Upper lobe of left lung (tissue), 6 donors: ENCODE data around the gene ROBO3. TPM values are rescaled to one million over a fixed set of nuclear protein-coding genes. Genes with fewer than 3 reads are reported as not detected.

ENCODE experiments used
- ATAC-seq, 2 donors: fragments of 200-7000 bp; cut with Tn5 transposase; one replicate each; pipeline ENCODE4 v1.9.1; 2022; ENCODE audit warnings: mild to moderate bottlenecking in 2 of 2, moderate library complexity in 2 of 2; ENCODE audit not compliant: low FRiP score in 2 of 2
- DNase-seq, 2 donors: peaks; one replicate each; pipeline ENCODE4 v3.0.0-alpha.2; 2019 to 2020
- H3K27ac ChIP-seq, 4 donors: fragments of 200-600 bp; sonication (generic); one replicate each; pipeline ENCODE4 v1.5.1; 2016 to 2019
- H3K27me3 ChIP-seq, 4 donors: fragments of 200-600 bp; sonication (generic); one replicate each; pipeline ENCODE4 v1.5.1; 2017 to 2019
- H3K36me3 ChIP-seq, 4 donors: fragments of 200-600 bp; sonication (generic); one replicate each; pipeline ENCODE4 v1.5.1; 2016 to 2019
- H3K4me1 ChIP-seq, 4 donors: fragments of 200-600 bp; sonication (generic); one replicate each; pipeline ENCODE4 v1.5.1; 2018 to 2019
- H3K4me3 ChIP-seq, 4 donors: fragments of 200-600 bp; sonication (generic); one replicate each; pipeline ENCODE4 v1.5.1; 2017 to 2019; ENCODE audit warnings: mild to moderate bottlenecking in 2 of 4, moderate library complexity in 1 of 4
- H3K9me3 ChIP-seq, 4 donors: fragments of 200-600 bp; sonication (generic); one replicate each; pipeline ENCODE4 v1.5.1; 2018 to 2019
- CTCF ChIP-seq, 6 experiments: fragments of 450-650 bp in 4 of 6; fragments of 200-600 bp in 2 of 6; sonication (generic) in 2 of 6; IDR thresholded peaks; one replicate each; pipeline ENCODE4 v1.5.1; 2016 to 2019; ENCODE audit warnings: antibody characterized with exemption in 6 of 6
- EP300 ChIP-seq, 4 donors: sonication (generic); formaldehyde crosslinking; IDR thresholded peaks; one replicate each; pipeline ENCODE4 v1.5.1; 2017; ENCODE audit warnings: antibody characterized with exemption in 4 of 4, control low read depth in 2 of 4
- POLR2A ChIP-seq, 4 donors: fragments of 450-650 bp; IDR thresholded peaks; one replicate each; pipeline ENCODE4 v1.5.1; 2016 to 2017; ENCODE audit warnings: antibody characterized with exemption in 4 of 4, mild to moderate bottlenecking in 2 of 4
- POLR2AphosphoS5 ChIP-seq, 2 donors: sonication (generic); formaldehyde crosslinking; IDR thresholded peaks; one replicate each; pipeline ENCODE4 v1.5.1; 2017; ENCODE audit warnings: antibody characterized with exemption in 2 of 2
- WGBS, 2 donors: methylation state at CpG; one replicate each; pipeline ENCODE4 v1.1.5; 2017 to 2018; 5-methylcytosine and 5-hydroxymethylcytosine counted together
- total RNA-seq, 6 donors: library from RNA; depleted of rRNA in 4 of 6; stranded (reverse); fragments of >200 nt in 4 of 6; gene quantifications; one replicate each; pipeline versions ENCODE4 v1.1.0 to v1.2.1, GENCODE V29; 2016 to 2021
- donor health status: DM: no; HTN: no; CAD: no; lungs with moderate emphysema.
- donor health status: DM: no; HTN: yes; CAD: no; lungs with severe emphysema.

Gene ROBO3
- total RNA-seq, 6 donors from 2014 or later = 6.4 to 40.9 (median 7.5) TPM

GRCh38 chr11:124841201-124841600 lies 24.0 kb upstream of the ROBO3 start:
- H3K27ac ChIP-seq = no peak overlapping the region
- WGBS, 2 donors = 40 to 44% methylated on average over 3 of the region's 3 CpGs
- peaks cover 0 to 47% (median 24%) of the 10 kb centered on the region in 4 donors for H3K27me3 ChIP-seq
- no peaks in the 10 kb centered on the region for H3K9me3 ChIP-seq
- no peak overlapping the region for H3K4me3 ChIP-seq
- H3K4me1 ChIP-seq = peaks cover 30 to 43% (median 39%) of the 10 kb centered on the region in 4 donors
- ATAC-seq (no peak), DNase-seq (no peak)
- no peaks in the 10 kb centered on the region for H3K36me3 ChIP-seq
- TF ChIP-seq POLR2A (IDR thresholded peaks at IDR 0.05) (no peak), EP300 (IDR thresholded peaks at IDR 0.05) (no peak), CTCF (IDR thresholded peaks at IDR 0.05) (no peak), POLR2AphosphoS5 (IDR thresholded peaks at IDR 0.05) (no peak)

- TF ChIP-seq POLR2A (IDR thresholded peaks at IDR 0.05) (no peak), EP300 (IDR thresholded peaks at IDR 0.05) (no peak), POLR2AphosphoS5 (IDR thresholded peaks at IDR 0.05) (no peak), CTCF (IDR thresholded peaks at IDR 0.05) (no peak)
- ATAC-seq (no peak), DNase-seq (peak in 1 of 2 donors; percentile 59)
- H3K9me3 ChIP-seq = no peaks in the 10 kb centered on the region
- no peak overlapping the region for H3K4me3 ChIP-seq
- no peaks in the 10 kb centered on the region for H3K36me3 ChIP-seq
- no peak overlapping the region for H3K27ac ChIP-seq
- peaks cover 29 to 39% (median 35%) of the 10 kb centered on the region in 4 donors for H3K4me1 ChIP-seq
- H3K27me3 ChIP-seq = peaks cover 0 to 47% (median 28%) of the 10 kb centered on the region in 4 donors
- 38 to 54% methylated on average over 2 of the region's 2 CpGs for WGBS, 2 donors
Observed at GRCh38 chr11:124841840-124842239, 23.4 kb upstream of the ROBO3 start.

GRCh38 chr11:124842305-124842704 lies 22.9 kb upstream of the ROBO3 start:
- Histone ChIP-seq H3K36me3 (no peaks in the 10 kb centered on the region), H3K4me1 (peaks cover 26 to 35% (median 30%) of the 10 kb centered on the region in 4 donors), H3K9me3 (no peaks in the 10 kb centered on the region), H3K4me3 (no peak overlapping the region), H3K27ac (no peak overlapping the region), H3K27me3 (peaks cover 0 to 47% (median 28%) of the 10 kb centered on the region in 4 donors)
- ATAC-seq (peak in 1 of 2 donors; percentile 42), DNase-seq (no peak)
- WGBS, 2 donors = 22 to 23% methylated on average over 4 of the region's 4 CpGs
- TF ChIP-seq CTCF (IDR thresholded peaks at IDR 0.05) = no peak
- TF ChIP-seq POLR2AphosphoS5 (IDR thresholded peaks at IDR 0.05) = no peak
- no peak for TF ChIP-seq POLR2A (IDR thresholded peaks at IDR 0.05)
- no peak for TF ChIP-seq EP300 (IDR thresholded peaks at IDR 0.05)

GRCh38 chr11:124843616-124843910 lies 21.7 kb upstream of the ROBO3 start:
- H3K9me3 ChIP-seq = no peaks in the 10 kb centered on the region
- H3K27ac ChIP-seq = no peak overlapping the region
- ATAC-seq = no peak
- no peaks in the 10 kb centered on the region for H3K36me3 ChIP-seq
- WGBS, 2 donors = 16 to 22% methylated on average over 8 of the region's 8 CpGs
- H3K27me3 ChIP-seq = peaks cover 0 to 41% (median 25%) of the 10 kb centered on the region in 4 donors
- no peak for DNase-seq
- H3K4me3 ChIP-seq = no peak overlapping the region
- peaks cover 25 to 35% (median 28%) of the 10 kb centered on the region in 4 donors for H3K4me1 ChIP-seq
- TF ChIP-seq CTCF (IDR thresholded peaks at IDR 0.05) = no peak
- no peak for TF ChIP-seq POLR2A (IDR thresholded peaks at IDR 0.05)
- TF ChIP-seq POLR2AphosphoS5 (IDR thresholded peaks at IDR 0.05) = no peak
- TF ChIP-seq EP300 (IDR thresholded peaks at IDR 0.05) = no peak

GRCh38 chr11:124844664-124845079 lies 20.6 kb upstream of the ROBO3 start:
- DNase-seq (no peak), ATAC-seq (no peak)
- Histone ChIP-seq H3K36me3 (no peaks in the 10 kb centered on the region), H3K27me3 (peaks cover 0 to 30% (median 17%) of the 10 kb centered on the region in 4 donors), H3K27ac (no peak overlapping the region), H3K4me3 (no peak overlapping the region), H3K4me1 (peaks cover 15 to 26% (median 20%) of the 10 kb centered on the region in 4 donors), H3K9me3 (no peaks in the 10 kb centered on the region)
- no peak for TF ChIP-seq POLR2AphosphoS5 (IDR thresholded peaks at IDR 0.05)
- no peak for TF ChIP-seq EP300 (IDR thresholded peaks at IDR 0.05)
- TF ChIP-seq POLR2A (IDR thresholded peaks at IDR 0.05) = no peak
- TF ChIP-seq CTCF (IDR thresholded peaks at IDR 0.05) = no peak
- WGBS, 2 donors = 16 to 28% methylated on average over 7 to 8 of the region's 8 CpGs
